ENCODE data around the gene WDHD1. TPM values are rescaled to one million over a fixed set of nuclear protein-coding genes. Genes with fewer than 3 reads are reported as not detected.
A peak's percentile ranks its signal among the peaks of the same experiment; 100 is the strongest.

WDHD1 gene
- total and polyA plus RNA-seq, 2 of the 8 experiments (the other 6 are each of a cell fraction or from before 2014, with no cell fraction given): 17.8 to 87.9 TPM

DNA sequence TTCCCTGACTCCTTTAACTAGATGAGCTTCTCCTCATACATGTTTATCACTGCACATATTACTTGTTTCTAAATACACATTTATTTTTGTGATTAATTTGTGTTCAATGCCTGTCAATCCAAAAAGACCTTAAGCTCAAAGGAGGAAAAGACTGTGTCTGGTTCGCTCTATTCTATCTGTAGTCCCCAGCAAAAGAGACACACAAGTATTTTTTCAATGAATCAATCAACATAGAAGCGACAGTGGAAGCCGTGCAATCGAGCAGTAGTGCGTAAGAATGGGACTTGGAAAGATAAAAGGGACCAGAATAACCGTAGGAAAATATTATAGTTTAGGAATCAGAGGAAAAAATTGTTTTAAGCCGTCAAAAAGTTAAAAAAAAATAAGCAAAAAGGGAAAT is 951 bp downstream of the WDHD1 start:
- H3K36me3 ChIP-seq (ENCODE audit: control insufficient read depth in 2 of 4, insufficient read depth in 4 of 4, low read length in 3 of 4): peaks cover 3 to 33% (median 11%) of the 10 kb centered on the region in 4 experiments; a peak in 4 of 8 replicates
- H3K79me1 ChIP-seq (ENCODE audit: low read depth, low read length): no peaks in the 10 kb centered on the region
- WGBS, 2 experiments (ENCODE audit: extremely low coverage in 1 of 2, insufficient coverage in 1 of 2, insufficient read length in 1 of 2, insufficient replicate concordance in 2 of 2, low coverage in 1 of 2, low lambda C conversion rate in 2 of 2, missing lambda C conversion rate in 1 of 2): 44% methylated on average over 7 of the region's 7 CpGs; no CpG with 5 or more reads in 1 of the 2 experiments
- peak overlapping the region; percentile 37 for H4K5ac ChIP-seq (ENCODE audit: insufficient read length, low read depth, low read length)
- H3K23me2 ChIP-seq (ENCODE audit: low read depth, low read length): peaks cover 7% of the 10 kb centered on the region
- no peak overlapping the region for H2BK15ac ChIP-seq (ENCODE audit: low read length)
- H4K8ac ChIP-seq (ENCODE audit: extremely low read depth, insufficient read depth, low read length): no peak overlapping the region
- no peak overlapping the region for H3K27ac ChIP-seq (ENCODE audit: low read depth, low read length)
- no peak overlapping the region for H2BK5ac ChIP-seq (ENCODE audit: low read depth, low read length)
- H2AK5ac ChIP-seq (ENCODE audit: low read depth, low read length): no peak overlapping the region
- H3K23ac ChIP-seq (ENCODE audit: insufficient read length): no peak overlapping the region
- H3K4me2 ChIP-seq (ENCODE audit: insufficient read depth in 1 of 2, low read depth in 2 of 2, low read length in 2 of 2): peak overlapping the region; percentile 70 to 97
- no peaks in the 10 kb centered on the region for H3K9me3 ChIP-seq (ENCODE audit: insufficient read depth in 2 of 2, low read depth in 1 of 2, low read length in 1 of 2)
- DNase-seq (ENCODE audit: low read depth in 1 of 2, low spot score in 2 of 2): no peak
- no peak overlapping the region for H2AFZ ChIP-seq (ENCODE audit: low read length)
- no peaks in the 10 kb centered on the region for H4K20me1 ChIP-seq (replicated peaks in 1 of 2; ENCODE audit: control insufficient read depth in 1 of 2, insufficient read depth in 2 of 2, low read length in 2 of 2)
- peak overlapping the region; percentile 89 to 96 (median 94) for H3K4me3 ChIP-seq (ENCODE audit: extremely low read depth in 1 of 4, insufficient read depth in 2 of 4, low read depth in 3 of 4, low read length in 4 of 4)
- H3K4ac ChIP-seq (replicated peaks; ENCODE audit: insufficient read length, low read depth, low read length): peak overlapping the region; percentile 27
- ChIA-PET CTCF (ENCODE audit: partially characterized antibody) (interaction anchor here (1.1 to 2.9 kb wide), 3 partner anchors 10 to 37 kb away, joined by 3 to 22 read pairs (median 3); partner anchors contain the start of gene MAPK1IP1L), POLR2A (ENCODE audit: partially characterized antibody) (interaction anchor here (0.6 to 8.5 kb wide), 12 partner anchors 11 to 341 kb away, joined by 3 to 101 read pairs (median 9); partner anchors contain the start of genes DLGAP5, GCH1 and MAPK1IP1L)
- no peaks in the 10 kb centered on the region for H3K27me3 ChIP-seq (replicated peaks in 1 of 4; ENCODE audit: control insufficient read depth in 3 of 4, extremely low read depth in 1 of 4, insufficient read depth in 3 of 4, low read length in 3 of 4)
- FAIRE-seq: no peak
- peaks cover 18 to 86% of the 10 kb centered on the region in 2 experiments; a peak in 3 of 4 replicates for H3K79me2 ChIP-seq (ENCODE audit: control insufficient read depth in 1 of 2, insufficient read depth in 2 of 2, low read length in 2 of 2)
- no peak for TF ChIP-seq JUND (IDR thresholded peaks at IDR 0.05; ENCODE audit: low read length)
- H3K18ac ChIP-seq (ENCODE audit: extremely low read depth, low read length): no peak overlapping the region; the same call in 1 of the 2 replicates
- H3K14ac ChIP-seq (ENCODE audit: insufficient read length): no peak overlapping the region
- H3K9ac ChIP-seq (replicated peaks in 1 of 4; ENCODE audit: extremely low read depth in 1 of 4, low read depth in 3 of 4, low read length in 3 of 4): peak overlapping the region; percentile 95 to 98 (median 97)
- no peak overlapping the region for H2BK20ac ChIP-seq (ENCODE audit: low read length)
- no peak overlapping the region for H2BK120ac ChIP-seq (replicated peaks; ENCODE audit: low read depth, low read length)
- peak overlapping the region; percentile 52 for H4K91ac ChIP-seq (replicated peaks; ENCODE audit: insufficient read length, low read length)
- H2BK12ac ChIP-seq (ENCODE audit: low read depth, low read length): no peak overlapping the region
- H3K56ac ChIP-seq (replicated peaks; ENCODE audit: insufficient read length, low read depth, low read length): peak overlapping the region; percentile 9
- H3K4me1 ChIP-seq (replicated peaks in 1 of 4; ENCODE audit: control insufficient read depth in 3 of 4, insufficient read depth in 4 of 4, low read length in 3 of 4): peaks cover 0 to 10% (median 1%) of the 10 kb centered on the region in 4 experiments; a peak in 3 of 7 replicates

Measured in H1 (cell line).